HUES48 (cell line): ENCODE measurements around the gene CDK8.
A peak's percentile ranks its signal among the peaks of the same experiment; 100 is the strongest.

Experiments used
- H3K27ac ChIP-seq: one replicate; pipeline ENCODE4 v1.7.0; 2013; ENCODE audit warnings: low read depth, low read length, inconsistent platforms
- H3K27me3 ChIP-seq: 2 replicates; pipeline ENCODE4 v1.6.1; 2013; ENCODE audit warnings: mild to moderate bottlenecking, low read length; ENCODE audit not compliant: control insufficient read depth, insufficient read depth
- H3K36me3 ChIP-seq: 2 replicates; pipeline ENCODE4 v1.6.1; 2013; ENCODE audit warnings: low read length; ENCODE audit not compliant: control insufficient read depth, insufficient read depth
- H3K4me1 ChIP-seq: 2 replicates; pipeline ENCODE4 v1.6.1; 2013; ENCODE audit warnings: mild to moderate bottlenecking, low read length; ENCODE audit not compliant: control insufficient read depth, insufficient read depth
- H3K4me3 ChIP-seq: 2 replicates; pipeline ENCODE4 v1.5.1; 2013; ENCODE audit warnings: mild to moderate bottlenecking, low read depth, low read length
- H3K9ac ChIP-seq: 2 replicates; pipeline ENCODE4 v1.6.1; 2013; ENCODE audit warnings: mild to moderate bottlenecking, low read depth, low read length, moderate library complexity
- H3K9me3 ChIP-seq: 2 replicates; pipeline ENCODE4 v1.6.1; 2013; ENCODE audit warnings: low read length; ENCODE audit not compliant: control insufficient read depth, insufficient read depth

CDK8 gene

GRCh38 chr13:26253787-26254582, at the start of gene CDK8:
Gene CDK8, plus strand, starts transcription at chr13:26254129. Its CDS starts 513 bp downstream, at chr13:26254642.
- peaks cover 7% of the 10 kb centered on the region; the same call in 1 of the 2 replicates for H3K27me3 ChIP-seq
- H3K27ac ChIP-seq, result peak within 1 kb of the TSS; percentile 90
- H3K9me3 ChIP-seq, result no peaks in the 10 kb centered on the region
- H3K4me3 ChIP-seq, result peak within 1 kb of the TSS; percentile 88
- H3K36me3 ChIP-seq, result no peaks in the 10 kb centered on the region
- H3K4me1 ChIP-seq, result peaks cover 21% of the 10 kb centered on the region
- H3K9ac ChIP-seq, result peak within 1 kb of the TSS; percentile 90

- Histone ChIP-seq H3K9me3 (no peaks in the 10 kb centered on the region), H3K27me3 (no peaks in the 10 kb centered on the region), H3K36me3 (peaks cover 17% of the 10 kb centered on the region), H3K4me1 (no peaks in the 10 kb centered on the region), H3K4me3 (no peak overlapping the region), H3K27ac (no peak overlapping the region), H3K9ac (no peak overlapping the region)
These were observed 45.6 kb upstream of the CDK8 start for GRCh38 chr13:26208287-26208686.

- no peak overlapping the region for H3K27ac ChIP-seq
- no peak overlapping the region for H3K9ac ChIP-seq
- no peaks in the 10 kb centered on the region for H3K27me3 ChIP-seq
- H3K36me3 ChIP-seq, result peaks cover 67% of the 10 kb centered on the region
- no peak overlapping the region for H3K4me3 ChIP-seq
- H3K4me1 ChIP-seq, result no peaks in the 10 kb centered on the region
- H3K9me3 ChIP-seq, result no peaks in the 10 kb centered on the region
These were observed 40.6 kb upstream of the CDK8 start for GRCh38 chr13:26213345-26213744.

GRCh38 chr13:26213982-26214381, 39.9 kb upstream of the CDK8 start:
- Histone ChIP-seq H3K36me3 (peaks cover 73% of the 10 kb centered on the region), H3K27me3 (no peaks in the 10 kb centered on the region), H3K4me1 (no peaks in the 10 kb centered on the region), H3K27ac (no peak overlapping the region), H3K9me3 (no peaks in the 10 kb centered on the region), H3K9ac (no peak overlapping the region), H3K4me3 (no peak overlapping the region)

GRCh38 chr13:26216042-26216441, 37.9 kb upstream of the CDK8 start:
- Histone ChIP-seq H3K9me3 (no peaks in the 10 kb centered on the region), H3K4me1 (no peaks in the 10 kb centered on the region), H3K36me3 (peaks cover 86% of the 10 kb centered on the region), H3K4me3 (no peak overlapping the region), H3K27ac (no peak overlapping the region), H3K9ac (no peak overlapping the region), H3K27me3 (no peaks in the 10 kb centered on the region)

GRCh38 chr13:26219726-26220125, 34.2 kb upstream of the CDK8 start:
- H3K9me3 ChIP-seq, result no peaks in the 10 kb centered on the region
- H3K27ac ChIP-seq, result no peak overlapping the region
- 0 out of 2 replicates have a peak, but pooled peaks cover 3% of the 10 kb centered on the region for H3K27me3 ChIP-seq
- no peak overlapping the region for H3K9ac ChIP-seq
- H3K4me3 ChIP-seq, result no peak overlapping the region
- H3K4me1 ChIP-seq, result no peaks in the 10 kb centered on the region
- H3K36me3 ChIP-seq, result peaks cover 55% of the 10 kb centered on the region

- H3K27ac ChIP-seq, result no peak overlapping the region
- no peaks in the 10 kb centered on the region for H3K4me1 ChIP-seq
- H3K36me3 ChIP-seq, result peaks cover 46% of the 10 kb centered on the region
- H3K9ac ChIP-seq, result no peak overlapping the region
- H3K27me3 ChIP-seq, result 0 out of 2 replicates have a peak, but pooled peaks cover 3% of the 10 kb centered on the region
- peak overlapping the region; percentile 88 for H3K4me3 ChIP-seq
- H3K9me3 ChIP-seq, result no peaks in the 10 kb centered on the region
These were observed 33.4 kb upstream of the CDK8 start for GRCh38 chr13:26220575-26220974.

GRCh38 chr13:26221399-26221720, 32.6 kb upstream of the CDK8 start:
- Histone ChIP-seq H3K27me3 (0 out of 2 replicates have a peak, but pooled peaks cover 3% of the 10 kb centered on the region), H3K9me3 (no peaks in the 10 kb centered on the region), H3K36me3 (peaks cover 38% of the 10 kb centered on the region), H3K4me1 (no peaks in the 10 kb centered on the region), H3K4me3 (peak overlapping the region; percentile 88), H3K27ac (peak overlapping the region; percentile 99), H3K9ac (peak overlapping the region; percentile 64)

- peaks cover 33% of the 10 kb centered on the region for H3K36me3 ChIP-seq
These were observed 32.0 kb upstream of the CDK8 start, which contains the start of gene RNF6 for GRCh38 chr13:26221721-26222519. Gene RNF6, minus strand, starts transcription at chr13:26222314. Its CDS starts 2,665 bp downstream, at chr13:26219649.

GRCh38 chr13:26222520-26223046, 31.3 kb upstream of the CDK8 start:
- no peaks in the 10 kb centered on the region for H3K4me1 ChIP-seq
- peak overlapping the region; percentile 99 for H3K27ac ChIP-seq
- 0 out of 2 replicates have a peak, but pooled peaks cover 3% of the 10 kb centered on the region for H3K27me3 ChIP-seq
- peaks cover 27% of the 10 kb centered on the region for H3K36me3 ChIP-seq
- peak overlapping the region; percentile 88 for H3K4me3 ChIP-seq
- H3K9me3 ChIP-seq, result no peaks in the 10 kb centered on the region
- H3K9ac ChIP-seq, result peak overlapping the region; percentile 92

More at GRCh38 chr13:26221721-26222519, 32.0 kb upstream of the CDK8 start, which contains the start of gene RNF6:
- Histone ChIP-seq H3K27me3 (0 out of 2 replicates have a peak, but pooled peaks cover 3% of the 10 kb centered on the region), H3K9me3 (no peaks in the 10 kb centered on the region), H3K9ac (peak within 1 kb of the TSS; percentile 92), H3K4me1 (no peaks in the 10 kb centered on the region), H3K4me3 (peak within 1 kb of the TSS; percentile 88), H3K27ac (peak within 1 kb of the TSS; percentile 99)
